ENCODE data around the gene RAB18.

GRCh38 chr10:27504808-27505460 lies 830 bp downstream of the RAB18 start:
- TF ChIP-seq SUZ12 (IDR thresholded peaks at IDR 0.05; ENCODE audit: extremely low read depth, insufficient read depth, insufficient read length), result no peak
- TF ChIP-seq YY1 (IDR thresholded peaks at IDR 0.05; ENCODE audit: insufficient read depth, insufficient read length), result no peak

Measured in NT2/D1 (cell line).